Mesothelial cell of epicardium (in vitro differentiated cells): Measurements from ENCODE around the gene RPUSD4. TPM values are rescaled to one million over a fixed set of nuclear protein-coding genes. Genes with fewer than 3 reads are reported as not detected.

Experiments used
- DNase-seq, 2 experiments: peaks; one replicate each; pipeline ENCODE4 v3.0.0; 2021; ENCODE audit warnings: low spot score in 2 of 2; ENCODE audit not compliant: unreplicated experiment in 2 of 2
- H3K27ac Mint-ChIP-seq: 2 replicates; pipeline ENCODE4 v1.8.0; 2021; ENCODE audit warnings: mixed read lengths
- H3K27me3 Mint-ChIP-seq: 2 replicates; pipeline ENCODE4 v1.8.0; 2021; ENCODE audit warnings: low read depth, mixed read lengths
- H3K36me3 Mint-ChIP-seq: 2 replicates; pipeline ENCODE4 v1.8.0; 2021; ENCODE audit warnings: mixed read lengths
- H3K4me1 Mint-ChIP-seq: 2 replicates; pipeline ENCODE4 v1.8.0; 2021; ENCODE audit warnings: mixed read lengths
- H3K4me3 Mint-ChIP-seq: 2 replicates; pipeline ENCODE4 v1.8.0; 2021; ENCODE audit warnings: mild to moderate bottlenecking, moderate library complexity, mixed read lengths
- H3K9me3 Mint-ChIP-seq: 2 replicates; pipeline ENCODE4 v1.8.0; 2021; ENCODE audit warnings: mixed read lengths
- total RNA-seq: library from RNA; stranded (reverse); gene quantifications from 3 replicates; pipeline ENCODE4 v1.2.1, GENCODE V29; 2021
- TF ChIP-seq, protein P1 (sequence below): fragments of 200-600 bp; sonication (generic); IDR thresholded peaks from one replicate; pipeline ENCODE4 v1.5.0; 2021; ENCODE audit warnings: antibody characterized with exemption; ENCODE audit not compliant: unreplicated experiment

The RPUSD4 gene
- total RNA-seq, 1 donor from 2014 or later = 41.6 TPM

DNA sequence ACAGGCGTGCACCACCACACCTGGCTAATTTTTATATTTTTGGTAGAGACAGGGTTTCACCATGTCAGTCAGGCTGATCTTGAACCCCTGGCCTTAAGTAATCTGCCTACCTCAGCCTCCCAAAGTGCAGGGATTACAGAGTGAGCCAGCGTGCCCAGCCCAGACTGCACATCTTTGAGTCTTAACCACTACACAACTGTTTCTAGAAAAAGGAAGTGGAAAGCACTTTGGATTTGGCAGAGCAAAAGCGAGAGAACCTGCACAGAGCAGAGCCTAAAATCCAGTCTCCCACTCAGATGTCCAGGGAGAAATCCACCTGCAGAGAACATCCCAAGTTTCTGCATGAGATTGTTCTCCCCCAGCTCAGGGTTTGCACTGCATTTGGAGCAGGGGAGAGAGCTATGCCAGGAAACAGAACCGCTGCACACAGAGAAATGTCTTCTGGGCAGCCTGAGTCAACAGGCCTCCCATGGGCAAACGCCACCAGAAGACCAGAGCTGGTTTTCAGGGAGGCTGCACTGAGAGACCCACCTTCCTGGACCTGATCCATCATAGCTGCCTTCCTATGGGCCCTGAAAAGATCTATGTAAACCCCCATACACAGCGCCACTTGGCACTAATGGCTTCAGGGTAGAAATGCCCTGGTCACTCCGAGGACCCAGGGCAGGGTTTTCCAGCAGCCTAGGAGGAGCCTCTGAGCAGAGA is 54.0 kb downstream of the RPUSD4 start:
- peaks cover 2% of the 10 kb centered on the region for H3K9me3 Mint-ChIP-seq
- no peaks in the 10 kb centered on the region for H3K36me3 Mint-ChIP-seq
- no peak overlapping the region for H3K27ac Mint-ChIP-seq
- TF ChIP-seq, protein P1, sequence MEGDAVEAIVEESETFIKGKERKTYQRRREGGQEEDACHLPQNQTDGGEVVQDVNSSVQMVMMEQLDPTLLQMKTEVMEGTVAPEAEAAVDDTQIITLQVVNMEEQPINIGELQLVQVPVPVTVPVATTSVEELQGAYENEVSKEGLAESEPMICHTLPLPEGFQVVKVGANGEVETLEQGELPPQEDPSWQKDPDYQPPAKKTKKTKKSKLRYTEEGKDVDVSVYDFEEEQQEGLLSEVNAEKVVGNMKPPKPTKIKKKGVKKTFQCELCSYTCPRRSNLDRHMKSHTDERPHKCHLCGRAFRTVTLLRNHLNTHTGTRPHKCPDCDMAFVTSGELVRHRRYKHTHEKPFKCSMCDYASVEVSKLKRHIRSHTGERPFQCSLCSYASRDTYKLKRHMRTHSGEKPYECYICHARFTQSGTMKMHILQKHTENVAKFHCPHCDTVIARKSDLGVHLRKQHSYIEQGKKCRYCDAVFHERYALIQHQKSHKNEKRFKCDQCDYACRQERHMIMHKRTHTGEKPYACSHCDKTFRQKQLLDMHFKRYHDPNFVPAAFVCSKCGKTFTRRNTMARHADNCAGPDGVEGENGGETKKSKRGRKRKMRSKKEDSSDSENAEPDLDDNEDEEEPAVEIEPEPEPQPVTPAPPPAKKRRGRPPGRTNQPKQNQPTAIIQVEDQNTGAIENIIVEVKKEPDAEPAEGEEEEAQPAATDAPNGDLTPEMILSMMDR = no peak
- no peaks in the 10 kb centered on the region for H3K27me3 Mint-ChIP-seq
- H3K4me1 Mint-ChIP-seq = peaks cover 20% of the 10 kb centered on the region
- no peak overlapping the region for H3K4me3 Mint-ChIP-seq
- DNase-seq = no peak

GRCh38 chr11:126156814-126157213 is 54.6 kb downstream of the RPUSD4 start:
- DNase-seq = no peak
- Mint-ChIP-seq H3K27ac (no peak overlapping the region), H3K4me1 (peaks cover 17% of the 10 kb centered on the region), H3K9me3 (peaks cover 9% of the 10 kb centered on the region), H3K27me3 (no peaks in the 10 kb centered on the region), H3K36me3 (peaks cover 5% of the 10 kb centered on the region), H3K4me3 (no peak overlapping the region)
- TF ChIP-seq, protein P1 = no peak

DNA sequence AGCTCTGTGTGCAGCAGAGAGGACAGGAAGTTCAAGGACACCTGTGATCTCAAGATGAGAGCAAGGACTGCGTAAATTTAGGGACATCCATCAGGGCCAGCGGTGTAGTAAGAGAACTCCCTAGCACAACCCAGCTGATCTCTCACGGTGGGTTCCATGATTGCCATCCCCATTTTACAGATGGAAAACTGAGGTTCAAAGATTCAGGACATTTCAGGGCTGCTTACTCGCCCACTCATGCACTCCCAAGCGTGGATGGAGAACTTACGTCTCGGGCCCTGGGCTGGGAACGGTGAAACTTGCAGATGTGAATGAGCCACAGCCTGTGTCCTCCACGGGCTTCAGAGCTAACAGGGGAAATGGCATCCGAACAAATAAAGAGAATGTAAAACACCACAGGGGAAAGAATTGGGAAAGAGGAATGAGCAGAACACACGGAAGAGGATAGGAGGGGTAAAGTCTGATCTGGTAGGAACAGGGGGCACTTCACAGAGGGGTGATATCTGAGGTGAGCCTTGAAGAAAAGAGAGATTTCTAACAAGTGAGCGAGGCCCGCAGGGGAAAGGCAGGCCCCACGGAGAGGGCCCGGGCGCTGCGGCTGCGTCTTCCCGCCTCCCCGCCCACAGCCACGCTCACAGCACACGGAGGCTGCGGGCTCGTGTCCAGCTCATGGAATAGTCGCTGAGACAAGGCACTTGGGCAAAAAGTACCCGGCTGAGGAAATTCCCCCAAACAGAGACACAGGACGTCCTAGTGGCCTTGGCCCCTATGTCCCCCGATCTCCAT is 55.9 kb downstream of the RPUSD4 start:
- Mint-ChIP-seq H3K27me3 (no peaks in the 10 kb centered on the region), H3K27ac (peak overlapping the region; percentile 5), H3K9me3 (peaks cover 10% of the 10 kb centered on the region), H3K4me1 (peaks cover 17% of the 10 kb centered on the region), H3K4me3 (no peak overlapping the region), H3K36me3 (peaks cover 5% of the 10 kb centered on the region)
- DNase-seq = no peak
- TF ChIP-seq, protein P1 = no peak

DNA sequence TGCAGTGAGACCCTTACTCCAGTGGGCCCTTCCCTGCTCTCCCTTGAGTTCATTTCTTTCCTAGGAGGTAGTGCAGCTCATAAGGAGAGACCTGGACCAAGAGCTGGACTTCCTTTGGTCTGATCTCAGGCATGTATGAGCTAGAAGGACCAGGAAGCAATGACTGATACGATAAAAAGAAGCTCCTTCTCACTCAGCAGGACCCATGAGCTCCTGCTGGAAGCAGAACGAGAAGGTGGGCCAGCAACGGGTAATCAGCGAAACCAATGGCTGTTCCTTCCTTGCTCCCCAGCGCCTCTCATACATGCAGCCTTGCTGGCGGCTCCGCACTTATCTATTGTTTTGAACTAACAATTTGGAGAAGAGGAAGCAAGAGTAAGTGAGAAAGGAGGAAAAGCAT is 56.8 kb downstream of the RPUSD4 start:
- Mint-ChIP-seq H3K36me3 (peaks cover 5% of the 10 kb centered on the region), H3K9me3 (peaks cover 10% of the 10 kb centered on the region), H3K4me3 (no peak overlapping the region), H3K27ac (peak overlapping the region; percentile 61), H3K4me1 (peaks cover 23% of the 10 kb centered on the region), H3K27me3 (no peaks in the 10 kb centered on the region)
- DNase-seq = no peak
- TF ChIP-seq, protein P1 = no peak

DNA sequence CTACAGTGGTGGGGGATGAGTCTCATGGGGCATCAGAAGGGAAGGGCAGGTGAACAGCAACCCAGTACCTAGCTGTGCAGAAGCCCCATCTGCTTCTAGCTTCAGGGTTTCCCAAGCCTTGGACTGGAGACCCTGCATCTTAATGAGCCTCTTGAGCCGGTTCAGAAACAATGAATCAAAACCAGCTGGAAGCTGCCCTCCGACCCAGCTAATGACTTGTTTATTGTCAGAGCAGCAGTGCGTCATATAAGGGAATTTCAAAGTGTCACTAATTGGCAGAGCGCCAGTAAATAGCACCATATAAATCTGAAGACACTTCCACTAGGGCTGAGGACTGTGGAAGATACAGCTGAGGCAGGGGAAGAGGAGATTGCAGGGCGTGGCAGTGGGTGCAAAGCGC is 57.5 kb downstream of the RPUSD4 start:
- H3K4me3 Mint-ChIP-seq = no peak overlapping the region
- H3K27me3 Mint-ChIP-seq = no peaks in the 10 kb centered on the region
- H3K9me3 Mint-ChIP-seq = peaks cover 10% of the 10 kb centered on the region
- no peak for DNase-seq
- peak overlapping the region; percentile 61 for H3K27ac Mint-ChIP-seq
- TF ChIP-seq, protein P1 = no peak
- peaks cover 30% of the 10 kb centered on the region for H3K4me1 Mint-ChIP-seq
- H3K36me3 Mint-ChIP-seq = peaks cover 5% of the 10 kb centered on the region
